Measurements from ENCODE around the gene H2AZ2.

- TF ChIP-seq CTCF (IDR thresholded peaks at IDR 0.05; ENCODE audit: insufficient read depth, low read length) (no peak), POLR2AphosphoS5 (IDR thresholded peaks at IDR 0.05; ENCODE audit: low read depth) (no peak), REST (IDR thresholded peaks at IDR 0.05; ENCODE audit: insufficient replicate concordance, low read depth) (no peak), GABPA (IDR thresholded peaks at IDR 0.05; ENCODE audit: low read depth) (no peak), SPI1 (IDR thresholded peaks at IDR 0.05; ENCODE audit: borderline replicate concordance, low read depth) (no peak)
Observed at GRCh38 chr7:44881066-44881600, 33.2 kb upstream of the H2AZ2 start.

All from HL-60 (cell line).